Skeletal muscle satellite cell (primary cell): ENCODE data around the gene SEMA6A.

Source experiments
- H3K27me3 ChIP-seq: 2 replicates; pipeline ENCODE4 v1.7.0; 2013; ENCODE audit warnings: low read length; ENCODE audit not compliant: control insufficient read depth, insufficient read depth
- H3K36me3 ChIP-seq: 2 replicates; pipeline ENCODE4 v1.7.0; 2013; ENCODE audit warnings: mild to moderate bottlenecking, control low read depth, low read length; ENCODE audit not compliant: insufficient read depth
- H3K4me1 ChIP-seq: 2 replicates; pipeline ENCODE4 v1.7.0; 2013; ENCODE audit warnings: low read length; ENCODE audit not compliant: control insufficient read depth, insufficient read depth
- H3K4me2 ChIP-seq: 2 replicates; pipeline ENCODE4 v1.7.0; 2013; ENCODE audit warnings: mild to moderate bottlenecking, low read length
- H3K4me3 ChIP-seq: 2 replicates; pipeline ENCODE4 v1.7.0; 2013; ENCODE audit warnings: low read length
- H3K9ac ChIP-seq: 2 replicates; pipeline ENCODE4 v1.7.0; 2013; ENCODE audit warnings: mild to moderate bottlenecking, low read depth, low read length, moderate library complexity
- H3K9me3 ChIP-seq: replicated peaks from 2 replicates; pipeline ENCODE4 v1.7.0; 2013; ENCODE audit warnings: mild to moderate bottlenecking, control low read depth, low read length

The SEMA6A gene

GRCh38 chr5:116544531-116545241, 29.9 kb downstream of the SEMA6A start:
- H3K9ac ChIP-seq: no peak overlapping the region
- peaks cover 4% of the 10 kb centered on the region for H3K27me3 ChIP-seq
- H3K9me3 ChIP-seq: peaks cover 9% of the 10 kb centered on the region
- no peak overlapping the region for H3K4me2 ChIP-seq
- H3K4me1 ChIP-seq: no peaks in the 10 kb centered on the region
- H3K4me3 ChIP-seq: no peak overlapping the region
- no peaks in the 10 kb centered on the region for H3K36me3 ChIP-seq

GRCh38 chr5:116543501-116543900, 31.1 kb downstream of the SEMA6A start:
- H3K9me3 ChIP-seq: peaks cover 9% of the 10 kb centered on the region
- H3K4me2 ChIP-seq: no peak overlapping the region
- H3K36me3 ChIP-seq: no peaks in the 10 kb centered on the region
- H3K4me1 ChIP-seq: no peaks in the 10 kb centered on the region
- H3K9ac ChIP-seq: no peak overlapping the region
- peaks cover 4% of the 10 kb centered on the region for H3K27me3 ChIP-seq
- no peak overlapping the region for H3K4me3 ChIP-seq

- H3K4me2 ChIP-seq: no peak overlapping the region
- peaks cover 9% of the 10 kb centered on the region for H3K9me3 ChIP-seq
- H3K4me1 ChIP-seq: no peaks in the 10 kb centered on the region
- H3K4me3 ChIP-seq: no peak overlapping the region
- H3K36me3 ChIP-seq: no peaks in the 10 kb centered on the region
- no peak overlapping the region for H3K9ac ChIP-seq
- H3K27me3 ChIP-seq: peaks cover 4% of the 10 kb centered on the region
These were observed 32.0 kb downstream of the SEMA6A start for GRCh38 chr5:116542619-116543018.

GRCh38 chr5:116539222-116539621, 35.4 kb downstream of the SEMA6A start:
- Histone ChIP-seq H3K36me3 (no peaks in the 10 kb centered on the region), H3K9me3 (no peaks in the 10 kb centered on the region), H3K4me2 (no peak overlapping the region), H3K9ac (no peak overlapping the region), H3K4me1 (no peaks in the 10 kb centered on the region), H3K27me3 (peaks cover 18% of the 10 kb centered on the region), H3K4me3 (no peak overlapping the region)

- H3K4me3 ChIP-seq: no peak overlapping the region
- no peak overlapping the region for H3K9ac ChIP-seq
- peaks cover 20% of the 10 kb centered on the region for H3K27me3 ChIP-seq
- no peaks in the 10 kb centered on the region for H3K36me3 ChIP-seq
- no peaks in the 10 kb centered on the region for H3K4me1 ChIP-seq
- no peak overlapping the region for H3K4me2 ChIP-seq
- H3K9me3 ChIP-seq: no peaks in the 10 kb centered on the region
These were observed 38.1 kb downstream of the SEMA6A start for GRCh38 chr5:116536316-116537083.

- H3K9me3 ChIP-seq: no peaks in the 10 kb centered on the region
- H3K4me3 ChIP-seq: no peak overlapping the region
- H3K36me3 ChIP-seq: no peaks in the 10 kb centered on the region
- H3K9ac ChIP-seq: no peak overlapping the region
- peaks cover 20% of the 10 kb centered on the region for H3K27me3 ChIP-seq
- no peak overlapping the region for H3K4me2 ChIP-seq
- H3K4me1 ChIP-seq: no peaks in the 10 kb centered on the region
These were observed 39.5 kb downstream of the SEMA6A start for GRCh38 chr5:116534964-116535651.

GRCh38 chr5:116532762-116533525, 41.7 kb downstream of the SEMA6A start:
- Histone ChIP-seq H3K4me1 (no peaks in the 10 kb centered on the region), H3K9ac (no peak overlapping the region), H3K27me3 (peaks cover 33% of the 10 kb centered on the region), H3K36me3 (no peaks in the 10 kb centered on the region), H3K9me3 (no peaks in the 10 kb centered on the region), H3K4me3 (no peak overlapping the region), H3K4me2 (no peak overlapping the region)

GRCh38 chr5:116531635-116532034, 43.0 kb downstream of the SEMA6A start:
- Histone ChIP-seq H3K4me3 (no peak overlapping the region), H3K9ac (no peak overlapping the region), H3K9me3 (no peaks in the 10 kb centered on the region), H3K36me3 (no peaks in the 10 kb centered on the region), H3K4me1 (no peaks in the 10 kb centered on the region), H3K27me3 (peaks cover 33% of the 10 kb centered on the region), H3K4me2 (no peak overlapping the region)

- Histone ChIP-seq H3K4me1 (no peaks in the 10 kb centered on the region), H3K9me3 (no peaks in the 10 kb centered on the region), H3K4me3 (no peak overlapping the region), H3K9ac (no peak overlapping the region), H3K4me2 (no peak overlapping the region), H3K27me3 (peaks cover 28% of the 10 kb centered on the region), H3K36me3 (no peaks in the 10 kb centered on the region)
These were observed 43.5 kb downstream of the SEMA6A start for GRCh38 chr5:116531117-116531516.

GRCh38 chr5:116530276-116530675, 44.3 kb downstream of the SEMA6A start:
- Histone ChIP-seq H3K4me2 (no peak overlapping the region), H3K4me1 (no peaks in the 10 kb centered on the region), H3K36me3 (no peaks in the 10 kb centered on the region)

GRCh38 chr5:116529615-116530014, 45.0 kb downstream of the SEMA6A start:
- H3K9me3 ChIP-seq: no peaks in the 10 kb centered on the region
- H3K9ac ChIP-seq: no peak overlapping the region

More at GRCh38 chr5:116530276-116530675, 44.3 kb downstream of the SEMA6A start:
- H3K9me3 ChIP-seq: no peaks in the 10 kb centered on the region
- no peak overlapping the region for H3K4me3 ChIP-seq
- peaks cover 27% of the 10 kb centered on the region for H3K27me3 ChIP-seq
- no peak overlapping the region for H3K9ac ChIP-seq

More at GRCh38 chr5:116529615-116530014, 45.0 kb downstream of the SEMA6A start:
- no peaks in the 10 kb centered on the region for H3K4me1 ChIP-seq
- H3K4me3 ChIP-seq: no peak overlapping the region
- peaks cover 21% of the 10 kb centered on the region for H3K27me3 ChIP-seq
- H3K36me3 ChIP-seq: no peaks in the 10 kb centered on the region
- H3K4me2 ChIP-seq: no peak overlapping the region
